HepG2 (cell line): Measurements from ENCODE around the gene FGFR3. TPM values are rescaled to one million over a fixed set of nuclear protein-coding genes. Genes with fewer than 3 reads are reported as not detected.
A peak's percentile ranks its signal among the peaks of the same experiment; 100 is the strongest.

Source experiments
- AGO2 ChIP-seq: fragments of 200-400 bp; formaldehyde crosslinking; optimal IDR thresholded peaks from 2 replicates; pipeline ENCODE3; 2017; ENCODE audit warnings: mild to moderate bottlenecking, low read depth, low read length, moderate library complexity
- BRD4 ChIP-seq: sonication (generic); formaldehyde crosslinking; IDR thresholded peaks from 2 replicates; pipeline ENCODE4 v1.4.0; 2020; ENCODE audit warnings: missing genetic modification reagents
- DRAP1 ChIP-seq: IDR thresholded peaks from 2 replicates; pipeline ENCODE4 v1.6.1; 2016; ENCODE audit warnings: missing genetic modification reagents, missing compliant biosample characterization
- ELK4 ChIP-seq: sonication (generic); formaldehyde crosslinking; IDR thresholded peaks from 2 replicates; pipeline ENCODE4 v1.9.0; 2021; ENCODE audit warnings: missing genetic modification reagents, borderline replicate concordance
- HNF1B ChIP-seq: sonication (generic); formaldehyde crosslinking; IDR thresholded peaks from 2 replicates; pipeline ENCODE4 v1.5.1; 2020; ENCODE audit warnings: mild to moderate bottlenecking, moderate library complexity, missing genetic modification reagents
- RBFOX2 ChIP-seq: fragments of 200-400 bp; formaldehyde crosslinking; IDR thresholded peaks from 2 replicates; pipeline ENCODE4 v1.6.1; 2017; ENCODE audit warnings: low read depth, mild to moderate bottlenecking, low read length
- SNAPC2 ChIP-seq: sonication (generic); formaldehyde crosslinking; IDR thresholded peaks from 2 replicates; pipeline ENCODE4 v1.8.1; 2022; ENCODE audit warnings: mild to moderate bottlenecking, missing genetic modification reagents
- SNAPC5 ChIP-seq: sonication (generic); formaldehyde crosslinking; IDR thresholded peaks from 2 replicates; pipeline ENCODE4 v1.8.1; 2023; ENCODE audit warnings: mild to moderate bottlenecking, missing genetic modification reagents, borderline replicate concordance
- TAF1 ChIP-seq: sonication (generic); formaldehyde crosslinking; IDR thresholded peaks from 2 replicates; pipeline ENCODE4 v1.4.0; 2020; ENCODE audit warnings: missing genetic modification reagents
- TBX3 ChIP-seq: fragments of 450-650 bp; IDR thresholded peaks from 2 replicates; pipeline ENCODE4 v1.6.1; 2017; ENCODE audit warnings: antibody characterized with exemption, mild to moderate bottlenecking, inconsistent platforms, borderline replicate concordance
- XRCC5 ChIP-seq: fragments of 200-400 bp; formaldehyde crosslinking; optimal IDR thresholded peaks from 2 replicates; pipeline ENCODE3; 2017; ENCODE audit warnings: mild to moderate bottlenecking, low read length
- ZBTB44 ChIP-seq: sonication (generic); formaldehyde crosslinking; IDR thresholded peaks from 2 replicates; pipeline ENCODE4 v1.4.0; 2020; ENCODE audit warnings: missing genetic modification reagents
- ZNF704 ChIP-seq: sonication (generic); formaldehyde crosslinking; IDR thresholded peaks from 2 replicates; pipeline ENCODE4 v1.8.1; 2023; ENCODE audit warnings: mild to moderate bottlenecking, inconsistent platforms, moderate library complexity, missing genetic modification reagents, borderline replicate concordance
- polyA plus RNA-seq, 8 experiments: library from polyadenylated mRNA; depleted of rRNA in 3 of 8; stranded (reverse) in 7 of 8; unstranded in 1 of 8; fragments of >200 nt; fragmentation: Illumina TruSeq in 4 of 8; extraction: Trizol in 4 of 8; gene quantifications; 2 replicates each; pipeline versions ENCODE4 v1.2.1 to v1.2.3, GENCODE V29; 2011 to 2016; ENCODE audit warnings: low read depth in 4 of 8, missing spikeins in 1 of 8, mixed read lengths in 1 of 8; ENCODE audit not compliant: insufficient read depth in 1 of 8
- total RNA-seq, 5 experiments: library from RNA; depleted of rRNA; stranded (reverse); fragments of >200 nt; fragmentation: Illumina TruSeq; extraction: Trizol; gene quantifications; 2 replicates each; pipeline ENCODE4 v1.2.3, GENCODE V29; 2016; ENCODE audit warnings: low read depth in 1 of 5
- TF ChIP-seq, protein P1 (sequence below): sonication (generic); formaldehyde crosslinking; IDR thresholded peaks from 2 replicates; pipeline ENCODE4 v1.5.0; 2020; ENCODE audit warnings: mild to moderate bottlenecking, missing genetic modification reagents
- TF ChIP-seq, protein P2 (sequence below): sonication (generic); formaldehyde crosslinking; IDR thresholded peaks from 2 replicates; pipeline ENCODE4 v1.4.0; 2020; ENCODE audit warnings: mild to moderate bottlenecking, missing genetic modification reagents

FGFR3 gene
- total and polyA plus RNA-seq, 2 of the 13 experiments (the other 11 are each of a cell fraction or from before 2014, with no cell fraction given) = 103 to 109 TPM

GRCh38 chr4:1795299-1796195 lies 2.5 kb downstream of the FGFR3 start (continued):
- TF ChIP-seq SNAPC2 (CRISPR knock-in tag) = 0 out of 2 replicates have a peak, but pooled peaks have one; percentile 40
- 0 out of 2 replicates have a peak, but pooled peaks have one; percentile 36 for TF ChIP-seq ZNF704 (CRISPR knock-in tag)
- TF ChIP-seq, protein P1, sequence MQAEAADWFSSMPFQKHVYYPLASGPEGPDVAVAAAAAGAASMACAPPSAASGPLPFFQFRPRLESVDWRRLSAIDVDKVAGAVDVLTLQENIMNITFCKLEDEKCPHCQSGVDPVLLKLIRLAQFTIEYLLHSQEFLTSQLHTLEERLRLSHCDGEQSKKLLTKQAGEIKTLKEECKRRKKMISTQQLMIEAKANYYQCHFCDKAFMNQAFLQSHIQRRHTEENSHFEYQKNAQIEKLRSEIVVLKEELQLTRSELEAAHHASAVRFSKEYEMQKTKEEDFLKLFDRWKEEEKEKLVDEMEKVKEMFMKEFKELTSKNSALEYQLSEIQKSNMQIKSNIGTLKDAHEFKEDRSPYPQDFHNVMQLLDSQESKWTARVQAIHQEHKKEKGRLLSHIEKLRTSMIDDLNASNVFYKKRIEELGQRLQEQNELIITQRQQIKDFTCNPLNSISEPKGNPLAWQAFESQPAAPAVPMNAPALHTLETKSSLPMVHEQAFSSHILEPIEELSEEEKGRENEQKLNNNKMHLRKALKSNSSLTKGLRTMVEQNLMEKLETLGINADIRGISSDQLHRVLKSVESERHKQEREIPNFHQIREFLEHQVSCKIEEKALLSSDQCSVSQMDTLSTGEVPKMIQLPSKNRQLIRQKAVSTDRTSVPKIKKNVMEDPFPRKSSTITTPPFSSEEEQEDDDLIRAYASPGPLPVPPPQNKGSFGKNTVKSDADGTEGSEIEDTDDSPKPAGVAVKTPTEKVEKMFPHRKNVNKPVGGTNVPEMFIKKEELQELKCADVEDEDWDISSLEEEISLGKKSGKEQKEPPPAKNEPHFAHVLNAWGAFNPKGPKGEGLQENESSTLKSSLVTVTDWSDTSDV (CRISPR knock-in tag) = 0 out of 2 replicates have a peak, but pooled peaks have one; percentile 67
- TF ChIP-seq TBX3 = 0 out of 2 replicates have a peak, but pooled peaks have one; percentile 25
- TF ChIP-seq HNF1B = peak; percentile 93; the same call in 1 of the 2 replicates
- TF ChIP-seq RBFOX2 = peak; percentile 87
- no peak for TF ChIP-seq ZBTB44
- TF ChIP-seq ELK4 (CRISPR knock-in tag) = no peak
- TF ChIP-seq AGO2 = peak; percentile 97
- peak; percentile 81 for TF ChIP-seq XRCC5
- TF ChIP-seq BRD4 (CRISPR knock-in tag) = 0 out of 2 replicates have a peak, but pooled peaks have one; percentile 79
- peak; percentile 72; the same call in 1 of the 2 replicates for TF ChIP-seq TAF1
- TF ChIP-seq SNAPC5 (CRISPR knock-in tag) = no peak
- TF ChIP-seq, protein P2, sequence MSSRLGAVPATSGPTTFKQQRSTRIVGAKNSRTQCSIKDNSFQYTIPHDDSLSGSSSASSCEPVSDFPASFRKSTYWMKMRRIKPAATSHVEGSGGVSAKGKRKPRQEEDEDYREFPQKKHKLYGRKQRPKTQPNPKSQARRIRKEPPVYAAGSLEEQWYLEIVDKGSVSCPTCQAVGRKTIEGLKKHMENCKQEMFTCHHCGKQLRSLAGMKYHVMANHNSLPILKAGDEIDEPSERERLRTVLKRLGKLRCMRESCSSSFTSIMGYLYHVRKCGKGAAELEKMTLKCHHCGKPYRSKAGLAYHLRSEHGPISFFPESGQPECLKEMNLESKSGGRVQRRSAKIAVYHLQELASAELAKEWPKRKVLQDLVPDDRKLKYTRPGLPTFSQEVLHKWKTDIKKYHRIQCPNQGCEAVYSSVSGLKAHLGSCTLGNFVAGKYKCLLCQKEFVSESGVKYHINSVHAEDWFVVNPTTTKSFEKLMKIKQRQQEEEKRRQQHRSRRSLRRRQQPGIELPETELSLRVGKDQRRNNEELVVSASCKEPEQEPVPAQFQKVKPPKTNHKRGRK (CRISPR knock-in tag) = no peak
- peak; percentile 32; the same call in 1 of the 2 replicates for TF ChIP-seq DRAP1
